IMR-90 (cell line): ENCODE results near the gene CHST6. TPM values are rescaled to one million over a fixed set of nuclear protein-coding genes. Genes with fewer than 3 reads are reported as not detected.

ENCODE experiments used
- ATAC-seq: fragments of 200-7000 bp; cut with Tn5 transposase; 2 replicates; pipeline ENCODE4 v1.9.1; 2020; ENCODE audit warnings: low read depth, mild to moderate bottlenecking, moderate library complexity
- BruUV-seq: library from RNA; stranded (reverse); fragments of 400-500 nt; replicated peaks from 2 replicates; lab custom pipeline; 2021; lab: Mats Ljungman, UMichigan
- CTCF ChIA-PET: fragments of 300-600 bp; formaldehyde crosslinking; extraction: SDS; loops from one replicate; lab custom pipeline; 2021; ENCODE audit warnings: antibody characterized with exemption; lab: Yijun Ruan, JAX
- POLR2A ChIA-PET: fragments of 300-600 bp; sonication (Branson Sonifier 250); formaldehyde crosslinking; loops from one replicate; lab custom pipeline; 2022; ENCODE audit warnings: antibody characterized with exemption; ENCODE audit not compliant: unreplicated experiment; lab: Charles Lee
- DNase-seq: peaks from one replicate; pipeline ENCODE4 v3.0.0; 2013
- H2AFZ ChIP-seq: replicated peaks from 2 replicates; pipeline ENCODE3; 2013; ENCODE audit warnings: low read length, mild to moderate bottlenecking; ENCODE audit not compliant: poor library complexity
- H2AK5ac ChIP-seq: 2 replicates; pipeline ENCODE4 v1.6.1; 2013; ENCODE audit warnings: low read depth, low read length, inconsistent platforms
- H2AK9ac ChIP-seq: replicated peaks from 2 replicates; pipeline ENCODE3; 2013; ENCODE audit warnings: mild to moderate bottlenecking, low read depth, low read length, moderate library complexity; ENCODE audit not compliant: poor library complexity
- H2BK120ac ChIP-seq: 2 replicates; pipeline ENCODE4 v1.6.1; 2013; ENCODE audit warnings: low read depth, low read length, inconsistent platforms
- H2BK15ac ChIP-seq: 3 replicates; pipeline ENCODE4 v1.6.1; 2013; ENCODE audit warnings: low read depth, low read length, inconsistent platforms
- H2BK20ac ChIP-seq: 2 replicates; pipeline ENCODE4 v1.6.1; 2013; ENCODE audit warnings: low read depth, mild to moderate bottlenecking, inconsistent platforms, low read length, moderate library complexity
- H2BK5ac ChIP-seq: 2 replicates; pipeline ENCODE4 v1.6.1; 2013; ENCODE audit warnings: mild to moderate bottlenecking, low read depth, low read length, inconsistent platforms; ENCODE audit not compliant: poor library complexity, severe bottlenecking
- H3K14ac ChIP-seq: replicated peaks from 2 replicates; pipeline ENCODE4 v1.6.1; 2013; ENCODE audit warnings: low read depth, low read length, inconsistent platforms
- H3K18ac ChIP-seq: 2 replicates; pipeline ENCODE4 v1.6.1; 2013; ENCODE audit warnings: low read depth, low read length, control low read depth
- H3K23ac ChIP-seq: 2 replicates; pipeline ENCODE4 v1.6.1; 2013; ENCODE audit warnings: low read depth, low read length, inconsistent platforms
- H3K27ac ChIP-seq: 2 replicates; pipeline ENCODE4 v1.5.1; 2013; ENCODE audit warnings: mild to moderate bottlenecking, control low read depth, low read length; ENCODE audit not compliant: insufficient read depth
- H3K27me3 ChIP-seq: 2 replicates; pipeline ENCODE4 v1.6.1; 2013; ENCODE audit warnings: low read length; ENCODE audit not compliant: control insufficient read depth, insufficient read depth
- H3K36me3 ChIP-seq: 2 replicates; pipeline ENCODE4 v1.6.1; 2013; ENCODE audit warnings: low read length, mixed read lengths; ENCODE audit not compliant: control insufficient read depth, insufficient read depth
- H3K4ac ChIP-seq: 2 replicates; pipeline ENCODE4 v1.6.1; 2013; ENCODE audit warnings: low read depth, low read length, inconsistent platforms
- H3K4me1 ChIP-seq: 2 replicates; pipeline ENCODE4 v1.6.1; 2013; ENCODE audit warnings: low read length, mixed read lengths; ENCODE audit not compliant: control insufficient read depth, insufficient read depth
- H3K4me2 ChIP-seq: 2 replicates; pipeline ENCODE4 v1.6.1; 2013; ENCODE audit warnings: low read depth, mild to moderate bottlenecking, control low read depth, low read length, moderate library complexity
- H3K4me3 ChIP-seq: 2 replicates; pipeline ENCODE4 v1.5.1; 2013; ENCODE audit warnings: low read depth, mild to moderate bottlenecking, control low read depth, low read length, moderate library complexity; ENCODE audit not compliant: insufficient read depth
- H3K56ac ChIP-seq: 2 replicates; pipeline ENCODE4 v1.6.1; 2013; ENCODE audit warnings: low read length, inconsistent platforms; ENCODE audit not compliant: insufficient read depth; ENCODE audit errors: extremely low read depth
- H3K79me1 ChIP-seq, 2 experiments: 2 replicates each; pipeline ENCODE4 v1.6.1; 2013; ENCODE audit warnings: low read length in 2 of 2, inconsistent platforms in 1 of 2, low read depth in 1 of 2
- H3K9ac ChIP-seq: 2 replicates; pipeline ENCODE4 v1.6.1; 2013; ENCODE audit warnings: low read depth, low read length, control low read depth
- H3K9me1 ChIP-seq: 2 replicates; pipeline ENCODE4 v1.6.1; 2013; ENCODE audit warnings: low read length, inconsistent platforms; ENCODE audit not compliant: insufficient read depth
- H3K9me3 ChIP-seq: 2 replicates; pipeline ENCODE4 v1.6.1; 2013; ENCODE audit warnings: low read length; ENCODE audit not compliant: control insufficient read depth, insufficient read depth
- H4K20me1 ChIP-seq: 2 replicates; pipeline ENCODE4 v1.6.1; 2013; ENCODE audit warnings: low read length, inconsistent platforms; ENCODE audit not compliant: insufficient read depth
- H4K5ac ChIP-seq: 2 replicates; pipeline ENCODE4 v1.6.1; 2013; ENCODE audit warnings: mild to moderate bottlenecking, low read depth, low read length, control low read depth
- H4K8ac ChIP-seq, 2 experiments: 2 replicates each; pipeline ENCODE4 v1.6.1; 2013; ENCODE audit warnings: low read depth in 2 of 2, low read length in 2 of 2, control low read depth in 1 of 2, inconsistent platforms in 1 of 2
- H4K91ac ChIP-seq: 2 replicates; pipeline ENCODE4 v1.6.1; 2013; ENCODE audit warnings: low read depth, low read length, inconsistent platforms; ENCODE audit not compliant: insufficient read depth
- CEBPB ChIP-seq: IDR thresholded peaks from 2 replicates; pipeline ENCODE4 v1.6.1; 2012; ENCODE audit warnings: low read depth, low read length, improper control_type of control experiment
- MAFK ChIP-seq: IDR thresholded peaks from 2 replicates; pipeline ENCODE4 v1.6.1; 2012; ENCODE audit warnings: low read depth, low read length, improper control_type of control experiment
- MAZ ChIP-seq: IDR thresholded peaks from 2 replicates; pipeline ENCODE4 v1.6.1; 2012; ENCODE audit warnings: low read depth, mild to moderate bottlenecking, low read length, improper control_type of control experiment, moderate library complexity, borderline replicate concordance
- MXI1 ChIP-seq: IDR thresholded peaks from 2 replicates; pipeline ENCODE4 v1.6.1; 2012; ENCODE audit warnings: low read depth, mild to moderate bottlenecking, low read length, moderate library complexity, borderline replicate concordance
- NFE2L2 ChIP-seq: fragments of 150-350 bp; IDR thresholded peaks from 2 replicates; pipeline ENCODE4 v1.6.1; 2016; ENCODE audit warnings: low read depth, mild to moderate bottlenecking, low read length
- POLR2A ChIP-seq: IDR thresholded peaks from 2 replicates; pipeline ENCODE4 v1.6.1; 2012; ENCODE audit warnings: mild to moderate bottlenecking, low read depth, low read length
- SMC3 ChIP-seq: fragments of 150-350 bp; IDR thresholded peaks from 2 replicates; pipeline ENCODE4 v1.6.1; 2016; ENCODE audit warnings: low read depth, mild to moderate bottlenecking, antibody characterized with exemption, low read length, moderate library complexity
- whole genome bisulfite sequencing, 2 experiments: methylation state at CpG; one replicate each; pipeline versions ENCODE4 v1.1.5 to v1.1.7; 2013; ENCODE audit warnings: missing lambda C conversion rate in 2 of 2; ENCODE audit not compliant: insufficient read length in 1 of 2; ENCODE audit errors: extremely low coverage in 2 of 2; 5-methylcytosine and 5-hydroxymethylcytosine counted together
- dilution Hi-C: fragments of 300-500 bp; cut with HindIII; formaldehyde crosslinking; loops from one replicate; pipeline ENCODE4 v1.14.3; 2018; ENCODE audit warnings: low sequenced_read_pairs; ENCODE audit not compliant: unreplicated experiment
- in situ Hi-C: fragments of 300-500 bp; cut with MboI; formaldehyde crosslinking; loops from 3 replicates; pipeline ENCODE4 v1.14.3; 2019; ENCODE audit warnings: low sequenced_read_pairs, inconsistent platforms, mixed read lengths
- intact Hi-C: fragments of 100-400 bp; cut with micrococcal nuclease; formaldehyde crosslinking; loops from 2 replicates; pipeline ENCODE4 v1.10.0; 2022
- polyA plus RNA-seq, 3 experiments: library from polyadenylated mRNA; depleted of rRNA; stranded (reverse); fragments of >200 nt; gene quantifications; 2 replicates each; pipeline ENCODE4 v1.2.3, GENCODE V29; 2012; ENCODE audit warnings: low replicate concordance in 1 of 3
- total RNA-seq: library from RNA; depleted of rRNA; stranded (reverse); fragments of >200 nt; gene quantifications from 2 replicates; pipeline ENCODE4 v1.2.3, GENCODE V29; 2012

Gene CHST6
- total and polyA plus RNA-seq, 2 of the 4 experiments (the other 2 are of a cell fraction), result under 0.01 to 0.12 TPM

DNA sequence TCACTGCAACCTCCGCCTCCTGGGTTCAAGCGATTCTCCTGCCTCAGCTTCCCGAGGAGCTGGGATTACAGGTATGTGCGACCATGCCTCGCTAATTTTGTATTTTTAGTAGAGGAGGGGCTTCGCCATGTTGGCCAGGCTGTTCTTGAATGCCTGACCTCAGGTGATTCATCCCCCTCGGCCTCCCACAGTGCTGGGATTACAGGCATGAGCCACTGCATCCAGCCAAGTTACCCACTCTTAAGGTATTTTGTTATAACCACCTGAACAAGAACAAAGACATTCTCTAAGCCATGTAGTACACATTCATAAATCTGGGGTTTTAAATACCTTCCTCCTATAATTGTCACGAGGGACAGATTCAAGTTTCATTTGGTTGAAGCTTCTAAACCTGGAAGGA, 18.4 kb downstream of the CHST6 start:
- dilution Hi-C loops, result no loop called here

More for the DNA sequence above, 18.4 kb downstream of the CHST6 start:
- Histone ChIP-seq H2AFZ (no peak overlapping the region), H3K4ac (no peak overlapping the region), H4K20me1 (no peaks in the 10 kb centered on the region), H2AK9ac (no peak overlapping the region), H3K4me1 (no peaks in the 10 kb centered on the region), H3K14ac (no peak overlapping the region), H3K27me3 (peaks cover 14% of the 10 kb centered on the region; the same call in 1 of the 2 replicates), H2AK5ac (no peak overlapping the region), H2BK20ac (no peak overlapping the region), H3K18ac (no peak overlapping the region), H3K9me1 (no peaks in the 10 kb centered on the region), H3K9ac (no peak overlapping the region), H3K36me3 (no peaks in the 10 kb centered on the region), H4K8ac (no peak overlapping the region), H3K9me3 (no peaks in the 10 kb centered on the region), H2BK15ac (no peak overlapping the region), H4K5ac (no peak overlapping the region), H4K91ac (no peak overlapping the region), H3K4me2 (no peak overlapping the region), H3K79me1 (no peaks in the 10 kb centered on the region), H2BK5ac (no peak overlapping the region), H3K23ac (no peak overlapping the region), H3K27ac (no peak overlapping the region), H3K4me3 (no peak overlapping the region), H2BK120ac (no peak overlapping the region), H3K56ac (no peak overlapping the region)
- ATAC-seq (no peak), DNase-seq (no peak)
- in situ Hi-C loops (no loop called here), intact Hi-C loops (no loop called here)
- ChIA-PET CTCF (interaction anchor here (0.8 to 1.2 kb wide), 2 partner anchors 10 to 12 kb away, joined by 3 read pairs; no protein-coding TSS in a partner anchor), POLR2A (no interaction called here)
- no peak for TF ChIP-seq SMC3
- no peak for TF ChIP-seq NFE2L2
- no peak for TF ChIP-seq MAFK
- TF ChIP-seq CEBPB, result no peak
- no peak for TF ChIP-seq POLR2A
- TF ChIP-seq MAZ, result no peak
- no peak for TF ChIP-seq MXI1
- no TSS peak for BruUV-seq
- no CpG with 5 or more reads among the region's 8 CpGs for WGBS, 2 experiments
